GM12878 (cell line): ENCODE measurements around the gene PPM1G.

Source experiments
- EZH2 ChIP-seq: IDR thresholded peaks from 2 replicates; pipeline ENCODE4 v1.6.1; 2012; ENCODE audit warnings: low read depth, mild to moderate bottlenecking, control low read depth, inconsistent platforms, low read length, borderline replicate concordance; ENCODE audit not compliant: control insufficient read depth
- FOXK2 ChIP-seq: fragments of 450-650 bp; IDR thresholded peaks from 2 replicates; pipeline ENCODE4 v1.6.1; 2017; ENCODE audit warnings: mild to moderate bottlenecking, moderate library complexity
- POLR2A ChIP-seq: IDR thresholded peaks from 2 replicates; pipeline ENCODE4 v1.6.1; 2011; ENCODE audit warnings: low read depth, mild to moderate bottlenecking, low read length
- RAD21 ChIP-seq: IDR thresholded peaks from 2 replicates; pipeline ENCODE4 v1.6.1; 2011; ENCODE audit warnings: mild to moderate bottlenecking, low read depth, low read length, moderate library complexity; ENCODE audit not compliant: insufficient read depth
- RCOR1 ChIP-seq: conservative IDR thresholded peaks from 2 replicates; pipeline ENCODE4 v1.6.1; 2012; ENCODE audit warnings: low read depth, low read length, improper control_type of control experiment
- SPI1 ChIP-seq: IDR thresholded peaks from 2 replicates; pipeline ENCODE4 v1.6.1; 2011; ENCODE audit warnings: low read depth, mild to moderate bottlenecking, low read length, moderate library complexity, borderline replicate concordance; ENCODE audit not compliant: insufficient read depth
- ZZZ3 ChIP-seq: IDR thresholded peaks from 2 replicates; pipeline ENCODE4 v1.6.1; 2011; ENCODE audit warnings: low read depth; ENCODE audit not compliant: control insufficient read depth, insufficient read length
- TF ChIP-seq, protein P1 (sequence below), 3 experiments: IDR thresholded peaks in 2 of 3; conservative IDR thresholded peaks in 1 of 3; 2 replicates each; pipeline ENCODE4 v1.5.1; 2011; ENCODE audit warnings: low read depth in 3 of 3, low read length in 3 of 3, mild to moderate bottlenecking in 3 of 3, control low read depth in 2 of 3, moderate library complexity in 2 of 3, inconsistent platforms in 1 of 3, mixed read lengths in 1 of 3; ENCODE audit not compliant: control insufficient read depth in 2 of 3, insufficient read depth in 1 of 3; ENCODE audit errors: extremely low read depth in 1 of 3

DNA sequence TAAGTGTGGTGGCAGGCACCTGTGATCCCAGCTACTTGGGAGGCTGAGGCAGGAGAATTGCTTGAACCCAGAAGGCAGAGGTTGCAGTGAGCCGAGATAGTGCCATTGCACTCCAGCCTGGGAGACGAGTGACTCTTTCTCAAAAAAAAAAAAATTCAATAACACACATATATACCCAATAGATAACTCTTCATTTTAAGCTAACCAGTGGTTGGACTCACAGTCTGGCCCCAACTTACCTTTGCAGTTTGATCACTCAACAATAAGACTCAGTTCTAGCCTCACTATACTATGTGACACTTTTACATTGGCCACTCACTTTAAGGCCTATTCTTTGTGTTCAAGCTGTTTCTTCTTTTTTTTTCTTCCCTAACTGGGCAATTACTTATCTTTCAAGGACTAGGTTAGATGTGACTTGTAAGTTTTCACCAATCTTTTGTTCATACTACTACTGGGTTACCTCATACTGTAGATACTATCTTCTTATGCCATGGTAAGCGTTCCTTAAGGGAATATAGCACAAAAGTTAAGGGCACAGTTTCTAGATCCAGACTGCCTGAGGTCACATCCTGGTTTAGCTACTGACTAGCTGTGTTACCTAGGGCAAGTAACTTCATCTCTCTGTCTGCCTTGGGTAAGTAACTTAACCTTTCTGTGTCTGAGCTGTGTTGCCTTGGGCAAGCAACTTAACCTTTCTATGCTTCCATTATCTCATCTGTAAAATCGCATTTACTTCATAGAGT is 46.5 kb downstream of the PPM1G start:
- TF ChIP-seq, protein P1, sequence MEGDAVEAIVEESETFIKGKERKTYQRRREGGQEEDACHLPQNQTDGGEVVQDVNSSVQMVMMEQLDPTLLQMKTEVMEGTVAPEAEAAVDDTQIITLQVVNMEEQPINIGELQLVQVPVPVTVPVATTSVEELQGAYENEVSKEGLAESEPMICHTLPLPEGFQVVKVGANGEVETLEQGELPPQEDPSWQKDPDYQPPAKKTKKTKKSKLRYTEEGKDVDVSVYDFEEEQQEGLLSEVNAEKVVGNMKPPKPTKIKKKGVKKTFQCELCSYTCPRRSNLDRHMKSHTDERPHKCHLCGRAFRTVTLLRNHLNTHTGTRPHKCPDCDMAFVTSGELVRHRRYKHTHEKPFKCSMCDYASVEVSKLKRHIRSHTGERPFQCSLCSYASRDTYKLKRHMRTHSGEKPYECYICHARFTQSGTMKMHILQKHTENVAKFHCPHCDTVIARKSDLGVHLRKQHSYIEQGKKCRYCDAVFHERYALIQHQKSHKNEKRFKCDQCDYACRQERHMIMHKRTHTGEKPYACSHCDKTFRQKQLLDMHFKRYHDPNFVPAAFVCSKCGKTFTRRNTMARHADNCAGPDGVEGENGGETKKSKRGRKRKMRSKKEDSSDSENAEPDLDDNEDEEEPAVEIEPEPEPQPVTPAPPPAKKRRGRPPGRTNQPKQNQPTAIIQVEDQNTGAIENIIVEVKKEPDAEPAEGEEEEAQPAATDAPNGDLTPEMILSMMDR (IDR thresholded peaks at IDR 0.05 in 2 of 3, conservative IDR thresholded peaks at IDR 0.05 in 1 of 3; ENCODE audit: control insufficient read depth in 2 of 3, extremely low read depth in 1 of 3, insufficient read depth in 1 of 3, low read depth in 3 of 3, low read length in 3 of 3), result no peak
- TF ChIP-seq SPI1, result no peak
- TF ChIP-seq EZH2, result no peak
- no peak for TF ChIP-seq ZZZ3
- TF ChIP-seq POLR2A, result no peak
- no peak for TF ChIP-seq RAD21
- TF ChIP-seq RCOR1, result no peak
- no peak for TF ChIP-seq FOXK2
